Ramos (cell line): Measurements from ENCODE around the gene RAI1.

Experiments used
- in situ Hi-C: fragments of 300-500 bp; cut with MboI; formaldehyde crosslinking; loops from one replicate; pipeline ENCODE4 v1.14.3; 2022; ENCODE audit warnings: low sequenced_read_pairs; ENCODE audit not compliant: unreplicated experiment

The RAI1 gene

DNA sequence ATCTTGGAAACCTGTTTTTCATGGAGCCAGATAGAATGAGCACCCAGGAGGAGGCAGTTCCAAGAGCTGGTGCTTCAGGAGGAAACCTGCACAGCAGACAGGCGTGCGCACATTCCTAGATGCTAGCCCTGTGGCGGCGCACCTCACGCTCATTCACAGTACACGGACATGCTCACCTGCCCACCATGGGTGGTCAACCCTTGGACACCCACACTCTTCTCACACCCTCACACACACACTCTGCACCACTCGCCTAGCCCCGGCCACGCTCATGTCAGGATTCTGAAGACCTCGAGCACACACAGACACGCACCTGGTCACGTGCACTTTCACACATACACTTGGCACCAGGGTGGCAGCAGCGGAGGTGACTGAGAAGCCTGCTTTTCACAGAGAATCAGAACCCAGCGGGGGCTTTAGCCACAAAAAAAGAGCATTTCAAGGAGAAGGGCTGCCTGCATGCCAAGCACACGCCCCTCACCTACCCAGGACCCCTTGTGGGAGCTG is 28.6 kb downstream of the RAI1 start:
- in situ Hi-C loops, result no loop called here

DNA sequence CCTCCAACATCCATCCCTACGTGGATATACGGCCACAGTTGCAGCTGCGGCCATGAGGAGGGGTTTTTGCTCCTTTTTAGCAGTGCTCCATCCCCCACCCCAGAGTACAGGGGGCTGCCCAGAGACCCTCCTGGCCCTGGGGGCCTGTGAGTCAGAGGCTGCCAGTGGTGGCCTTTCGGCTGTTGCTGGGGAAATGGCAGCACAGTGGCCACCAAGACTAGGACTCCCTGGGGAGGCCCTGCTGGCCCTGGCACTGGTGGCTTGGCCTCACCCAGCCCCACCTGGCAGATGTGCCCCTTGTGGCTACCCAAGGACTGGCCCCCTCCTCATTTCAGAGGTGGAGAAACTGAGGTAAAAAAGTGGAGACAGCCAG is 29.1 kb downstream of the RAI1 start:
- in situ Hi-C loops, result no loop called here

DNA sequence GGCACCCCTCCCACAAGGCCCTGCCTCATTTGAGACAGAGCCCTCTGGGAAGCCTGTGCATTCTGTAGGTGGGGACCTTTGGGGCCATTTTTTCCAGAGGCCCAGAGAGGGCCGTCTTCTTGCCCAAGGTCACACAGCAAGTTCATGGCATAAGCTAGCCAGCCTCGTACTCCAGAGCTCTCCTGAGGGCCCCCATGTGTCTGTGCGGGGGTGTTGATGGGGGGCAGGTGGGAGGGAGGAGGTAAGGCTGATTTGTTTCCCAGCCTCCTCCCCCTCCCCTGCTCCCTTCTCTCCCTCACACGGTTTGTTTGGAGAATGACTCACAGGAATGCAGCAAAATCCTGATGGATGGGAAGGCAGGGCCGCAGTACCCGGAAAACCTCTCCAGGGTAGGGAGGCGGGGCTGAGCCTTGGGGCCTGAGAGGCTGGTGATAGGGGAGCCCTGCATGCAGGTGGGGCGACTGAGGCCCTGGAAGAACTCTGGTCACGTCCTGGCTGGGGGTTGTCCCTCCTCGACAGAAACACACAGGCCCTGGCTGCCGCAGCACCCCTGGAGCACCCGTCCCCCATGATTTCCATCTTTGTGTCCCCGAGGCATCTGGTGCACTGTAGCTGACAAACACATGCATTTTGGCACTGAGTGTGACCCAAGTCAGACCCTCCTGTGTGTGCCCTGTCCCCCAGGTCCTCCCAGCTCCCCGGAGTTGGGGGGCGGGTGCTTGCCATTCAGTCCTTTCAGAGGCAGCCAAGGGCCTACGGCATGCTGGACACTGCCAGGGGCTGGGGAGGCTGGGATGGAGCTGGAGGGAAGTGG is 29.7 kb downstream of the RAI1 start:
- in situ Hi-C loops, result no loop called here

DNA sequence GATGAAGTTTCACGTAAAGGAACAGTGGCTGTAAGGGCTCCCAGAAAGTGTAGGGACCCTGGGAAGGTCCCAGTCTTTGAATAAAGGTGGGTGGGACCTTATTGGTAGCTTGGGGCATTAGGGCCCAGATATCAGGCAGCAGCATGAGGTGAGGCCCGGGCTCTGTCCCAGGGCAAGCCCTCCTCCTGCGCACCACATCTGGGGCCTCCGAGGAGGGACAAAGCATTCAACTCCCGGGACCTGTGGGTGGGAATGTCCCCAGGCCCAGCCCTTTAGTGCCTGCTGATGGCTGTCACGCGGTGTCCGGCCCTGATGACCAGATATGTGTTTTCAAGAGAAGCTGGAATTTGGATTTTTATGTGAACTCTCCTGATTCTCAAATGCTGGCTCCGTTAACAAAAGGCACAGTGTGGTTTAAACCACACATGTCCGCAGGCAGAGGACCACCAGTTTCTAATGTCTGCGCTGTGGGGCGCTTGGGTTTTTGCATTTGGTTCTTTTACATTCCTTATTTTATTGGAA is 30.4 kb downstream of the RAI1 start:
- in situ Hi-C loops, result no loop called here

DNA sequence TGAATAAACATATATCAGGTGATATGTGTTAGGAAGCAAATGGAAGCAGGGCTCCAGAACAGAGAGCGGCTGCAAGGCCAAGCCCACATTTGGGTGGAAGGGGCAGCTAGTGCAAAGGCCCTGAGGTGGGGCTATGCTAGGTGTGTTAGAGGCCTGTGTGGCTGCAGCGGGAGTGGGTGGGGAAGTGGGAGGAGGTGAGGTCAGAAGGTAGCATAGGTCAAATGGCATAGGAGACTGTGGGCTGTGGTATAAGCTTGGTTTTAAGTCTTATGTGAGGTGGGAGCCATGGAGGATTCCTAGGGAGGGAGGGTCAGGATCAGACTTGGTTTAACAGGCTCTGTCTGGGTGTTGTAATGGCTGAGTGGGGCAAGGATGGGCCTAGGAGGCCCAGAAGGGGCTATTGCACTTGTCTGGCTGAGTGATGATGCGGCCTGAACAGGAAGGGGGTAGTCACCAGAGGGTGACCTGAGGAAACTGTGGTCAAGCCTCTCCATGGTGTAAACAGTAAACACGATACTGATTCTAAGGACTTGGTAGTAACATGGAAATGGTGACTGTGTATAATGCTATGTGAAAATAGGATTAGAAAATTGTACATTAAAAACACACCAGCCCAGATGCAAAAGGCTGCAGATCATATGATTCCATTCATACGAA is 31.1 kb downstream of the RAI1 start:
- in situ Hi-C loops, result no loop called here

DNA sequence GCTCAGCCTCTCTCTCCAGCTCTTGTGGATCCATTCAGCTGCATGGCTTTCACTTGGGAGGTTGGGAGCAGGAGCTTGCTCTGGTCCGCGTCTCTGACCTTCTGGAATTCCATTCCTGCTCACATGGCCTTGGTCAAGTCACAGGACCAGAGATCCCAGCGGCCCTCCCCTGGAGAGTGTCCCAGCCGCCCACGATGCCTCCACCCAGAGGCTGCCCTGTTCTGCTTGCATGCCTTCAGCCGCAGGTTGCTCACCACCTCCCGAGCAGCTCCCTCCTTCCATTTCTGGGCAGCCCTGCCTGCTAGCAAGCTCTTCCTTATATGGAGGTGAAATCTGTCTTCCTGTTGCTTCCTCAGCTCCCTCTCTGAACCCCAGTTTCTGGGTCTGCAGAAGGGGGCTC is 32.6 kb downstream of the RAI1 start:
- in situ Hi-C loops, result no loop called here

DNA sequence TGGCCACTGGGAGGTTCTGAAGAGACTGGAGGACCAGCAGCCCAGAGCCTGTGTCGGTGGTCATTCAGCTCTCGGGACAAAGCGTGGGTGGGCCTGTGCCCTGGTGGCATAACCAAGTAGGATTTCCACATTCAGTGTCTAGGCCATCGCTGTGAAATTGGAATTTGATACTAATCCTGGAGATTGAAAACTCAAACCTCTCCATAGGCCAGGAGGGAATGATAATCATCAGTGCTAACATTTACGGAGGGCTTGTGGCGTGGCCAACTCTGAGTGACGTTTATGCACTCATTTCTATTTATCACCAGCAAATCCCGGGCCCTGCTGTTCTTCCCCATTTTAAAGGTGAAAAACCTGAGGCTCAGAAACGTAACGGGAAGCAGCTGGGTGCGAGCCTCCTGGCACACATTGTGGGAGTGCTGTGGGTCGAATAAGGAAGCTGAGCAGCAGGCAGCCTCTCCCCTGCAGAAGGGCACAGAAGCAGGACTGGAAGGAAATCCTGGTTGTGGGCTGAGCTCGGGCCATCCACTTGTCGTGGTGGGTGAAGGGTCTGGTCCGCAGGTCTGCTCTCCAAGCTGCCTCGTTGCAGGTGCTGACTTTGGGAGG is 33.1 kb downstream of the RAI1 start:
- in situ Hi-C loops, result no loop called here

DNA sequence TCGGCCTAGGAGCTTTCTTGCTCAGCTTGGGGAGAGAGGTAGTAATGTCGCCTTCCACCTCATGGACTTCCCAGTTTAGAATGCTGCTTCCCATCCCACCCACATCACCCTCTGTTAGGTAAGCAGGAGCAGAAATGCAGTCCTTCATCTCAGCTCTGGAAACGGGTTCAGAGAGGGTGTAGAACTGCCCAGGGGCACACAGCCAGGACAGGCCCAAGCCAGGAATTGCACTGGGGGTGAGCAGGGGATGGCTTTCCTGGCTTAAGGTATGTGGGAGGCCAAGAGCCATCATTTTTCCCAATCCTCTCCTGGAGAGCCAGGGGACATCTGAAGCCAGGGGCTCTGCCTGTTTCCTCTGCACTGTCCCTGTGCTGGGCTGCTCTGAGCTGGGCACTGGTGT is 33.6 kb downstream of the RAI1 start:
- in situ Hi-C loops, result no loop called here

DNA sequence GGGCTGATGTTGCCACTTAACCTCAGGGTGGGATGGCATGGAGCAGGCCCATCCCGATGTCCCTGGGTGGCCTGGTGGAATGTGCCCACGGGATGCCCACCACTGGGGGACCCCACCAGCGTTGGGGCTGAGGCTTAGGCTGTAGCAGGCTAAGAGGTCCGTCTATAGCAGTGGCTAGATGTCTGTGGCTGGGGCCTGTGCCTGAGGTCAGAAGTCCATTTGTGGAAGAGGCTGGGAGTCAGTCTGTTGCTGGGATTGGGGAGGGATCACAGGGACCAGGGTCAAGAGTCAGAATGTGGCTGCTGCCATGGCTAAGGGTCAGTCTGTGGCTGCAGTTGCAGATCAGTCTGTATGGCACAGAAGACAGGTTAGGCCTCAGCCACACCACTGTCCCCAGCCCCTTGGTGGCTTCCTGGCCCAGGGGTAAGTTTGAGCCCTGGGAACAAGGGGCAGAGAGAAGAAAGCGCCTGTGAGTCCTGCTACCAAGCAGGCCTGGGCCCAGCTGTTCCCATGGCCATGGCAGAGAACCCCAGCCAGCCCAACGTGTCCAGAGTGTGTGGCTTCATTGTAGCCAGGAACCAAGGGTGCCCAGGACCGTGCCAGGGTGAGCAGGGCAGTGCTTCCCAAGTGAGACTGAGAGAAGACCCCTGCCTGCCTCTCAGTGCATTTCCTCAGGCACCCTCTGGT is 35.7 kb downstream of the RAI1 start:
- in situ Hi-C loops, result no loop called here

DNA sequence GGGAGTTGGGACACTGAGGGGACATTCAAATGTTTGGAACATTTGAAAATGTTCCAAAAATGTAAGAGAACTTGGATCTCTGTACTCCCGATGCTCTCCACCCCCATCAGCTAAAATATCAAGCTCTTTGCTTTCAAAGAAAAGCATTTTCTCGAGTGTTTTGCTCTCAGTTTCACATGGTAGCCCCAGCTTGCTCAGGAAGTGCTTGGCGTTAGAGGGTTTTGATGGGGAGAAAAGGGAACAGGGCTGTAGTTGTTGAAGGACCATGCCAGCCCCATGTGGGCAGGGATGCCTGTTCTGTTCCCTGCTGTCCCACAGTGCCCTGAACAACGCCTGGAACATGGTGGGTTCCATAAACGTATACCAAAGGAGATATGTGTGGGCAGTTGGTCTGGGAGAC is 37.0 kb downstream of the RAI1 start:
- in situ Hi-C loops, result no loop called here

DNA sequence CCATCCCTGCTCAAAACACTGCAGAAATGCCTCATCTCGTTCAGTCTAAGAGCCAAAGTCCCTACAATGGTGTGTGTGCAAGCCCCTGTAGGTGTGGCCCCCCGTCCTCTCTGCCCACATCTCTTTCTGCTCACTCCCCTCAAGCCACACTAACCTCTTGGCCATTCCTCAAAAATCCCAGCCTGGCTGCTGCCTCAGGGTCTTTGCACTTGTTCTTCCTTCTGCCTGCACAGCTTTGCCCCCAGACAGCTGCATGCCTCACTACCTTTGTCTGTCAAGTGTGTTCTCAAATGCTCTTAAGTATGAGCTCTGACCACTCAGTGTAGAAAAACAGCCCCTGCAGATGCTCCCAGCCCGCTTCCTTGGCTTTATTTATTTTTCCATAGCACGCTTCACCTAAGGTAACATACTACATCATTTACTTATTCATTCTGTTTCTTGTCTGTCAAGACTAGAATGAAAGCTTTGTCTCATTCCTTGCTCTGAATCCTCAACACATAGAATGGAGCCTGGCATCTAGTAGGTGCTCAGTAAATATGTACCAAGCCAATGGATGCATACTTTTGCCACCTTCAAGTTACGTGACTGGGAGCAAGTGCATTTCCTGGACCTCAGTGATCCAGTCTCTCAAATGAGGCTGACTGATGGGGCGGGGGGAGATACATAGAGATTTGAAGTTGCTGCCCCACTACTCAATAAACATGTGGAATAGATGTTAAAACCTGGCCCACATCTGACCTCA is 38.1 kb downstream of the RAI1 start:
- in situ Hi-C loops, result no loop called here

DNA sequence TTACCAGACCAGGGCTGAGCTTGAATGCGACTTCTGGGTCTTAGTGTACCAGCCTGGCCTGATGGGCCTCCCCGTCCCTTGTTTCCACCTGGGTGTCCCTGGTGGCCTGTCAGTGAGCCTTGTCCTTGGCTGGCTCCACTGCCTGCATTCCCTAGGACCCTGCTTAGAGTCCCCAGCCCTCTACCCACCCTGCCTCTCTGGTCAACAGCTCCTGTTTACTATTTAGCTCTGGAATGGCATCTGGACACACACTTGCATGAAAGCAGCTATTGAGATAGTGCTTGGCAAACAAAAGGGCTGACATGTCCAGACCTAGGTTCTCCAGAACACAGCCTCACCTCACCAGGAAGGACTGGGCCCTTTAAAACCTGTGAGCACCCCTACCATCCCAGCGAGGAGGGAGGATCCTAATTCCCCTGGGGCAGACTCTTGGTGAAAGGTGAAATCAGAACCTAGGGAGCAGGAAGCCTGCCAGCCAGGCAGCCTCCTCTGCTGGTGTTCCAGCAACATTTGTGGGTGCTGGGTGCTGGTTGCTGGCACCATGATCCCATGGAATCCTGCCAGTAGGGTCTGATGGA is 38.8 kb downstream of the RAI1 start:
- in situ Hi-C loops, result no loop called here

DNA sequence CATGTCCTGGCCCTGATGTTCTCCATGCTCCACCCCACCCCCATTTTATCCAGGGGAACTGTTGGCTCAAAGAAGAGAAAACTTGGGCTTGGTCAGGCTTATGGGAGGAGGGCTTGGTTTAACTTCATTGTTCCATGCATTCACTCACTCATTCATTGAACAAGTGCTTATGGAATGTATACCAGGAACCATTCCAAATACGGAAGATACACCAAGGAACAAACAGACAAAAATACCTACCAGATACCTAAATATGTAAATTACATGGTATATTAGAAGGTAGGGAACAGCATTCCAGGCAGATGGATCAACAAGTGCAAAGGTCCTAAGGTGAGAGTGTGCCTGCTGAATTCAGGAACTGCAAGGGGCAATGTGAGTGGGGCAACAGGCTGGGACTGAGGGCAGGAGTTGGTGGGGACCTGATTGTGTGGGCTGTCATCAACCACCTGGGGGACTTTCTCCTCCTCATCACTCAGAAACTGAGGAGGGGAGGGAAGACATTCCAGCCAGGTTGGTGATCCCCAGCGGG is 39.9 kb downstream of the RAI1 start:
- in situ Hi-C loops, result no loop called here

DNA sequence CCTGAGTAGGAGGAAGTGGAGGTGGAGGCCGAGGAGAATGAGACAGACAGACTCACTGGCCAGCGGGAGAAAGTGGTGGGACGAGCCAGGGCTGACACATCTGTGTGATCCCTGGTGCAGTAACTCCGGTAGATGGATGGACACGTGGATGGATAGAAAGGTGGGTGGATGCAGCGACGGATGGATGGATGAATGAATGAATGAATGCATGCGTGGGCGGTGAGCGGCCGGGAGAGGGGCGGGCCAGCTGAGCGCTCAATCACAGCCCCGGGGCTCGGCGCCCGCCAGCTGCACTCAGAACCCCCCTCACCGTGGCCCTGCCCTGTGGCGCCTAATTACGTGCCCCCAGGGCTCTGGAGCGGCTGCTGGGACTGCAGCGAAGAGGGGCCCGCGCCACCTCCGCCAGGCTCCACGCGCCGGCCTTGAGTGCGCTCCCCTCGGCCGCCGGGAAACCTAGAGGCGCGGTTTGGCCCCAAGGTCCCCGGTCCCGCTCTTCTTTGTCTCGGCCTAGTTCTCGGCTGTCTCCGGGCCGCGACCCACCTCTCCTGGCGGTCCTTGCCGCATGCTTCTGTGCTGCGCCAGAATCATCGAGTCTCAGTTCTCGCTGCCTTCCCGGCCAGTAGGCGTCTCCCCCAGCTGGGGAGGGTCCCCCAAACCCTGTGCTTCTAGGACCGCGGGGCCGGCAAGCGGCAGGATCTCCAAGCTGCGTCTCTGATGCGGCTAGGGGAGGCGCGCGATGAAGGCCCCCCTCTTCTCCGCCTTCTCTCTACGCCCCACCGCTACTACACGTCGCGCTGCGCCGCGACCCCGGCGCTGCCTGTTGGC is 41.0 kb downstream of the RAI1 start:
- in situ Hi-C loops, result no loop called here

DNA sequence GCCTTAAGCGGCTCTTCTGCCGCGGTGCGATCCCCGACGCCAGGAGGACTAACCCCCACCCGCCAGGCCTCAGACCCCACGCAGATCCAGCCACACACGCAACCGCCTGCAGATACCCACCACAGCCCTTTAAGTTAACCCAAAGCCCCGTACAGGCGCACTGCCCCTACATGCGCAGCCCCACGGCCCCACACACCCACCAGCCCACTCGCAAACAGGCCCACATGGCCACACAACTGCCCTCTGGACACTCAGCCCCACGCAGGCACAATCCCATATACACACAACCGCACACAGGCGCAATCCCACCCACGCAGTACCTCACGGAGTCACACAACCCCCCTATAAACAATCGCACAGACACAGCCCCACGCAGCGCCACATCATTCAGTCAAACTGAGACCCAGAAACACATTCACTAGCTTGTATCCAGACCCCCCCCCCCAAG is 41.7 kb downstream of the RAI1 start:
- in situ Hi-C loops, result no loop called here

DNA sequence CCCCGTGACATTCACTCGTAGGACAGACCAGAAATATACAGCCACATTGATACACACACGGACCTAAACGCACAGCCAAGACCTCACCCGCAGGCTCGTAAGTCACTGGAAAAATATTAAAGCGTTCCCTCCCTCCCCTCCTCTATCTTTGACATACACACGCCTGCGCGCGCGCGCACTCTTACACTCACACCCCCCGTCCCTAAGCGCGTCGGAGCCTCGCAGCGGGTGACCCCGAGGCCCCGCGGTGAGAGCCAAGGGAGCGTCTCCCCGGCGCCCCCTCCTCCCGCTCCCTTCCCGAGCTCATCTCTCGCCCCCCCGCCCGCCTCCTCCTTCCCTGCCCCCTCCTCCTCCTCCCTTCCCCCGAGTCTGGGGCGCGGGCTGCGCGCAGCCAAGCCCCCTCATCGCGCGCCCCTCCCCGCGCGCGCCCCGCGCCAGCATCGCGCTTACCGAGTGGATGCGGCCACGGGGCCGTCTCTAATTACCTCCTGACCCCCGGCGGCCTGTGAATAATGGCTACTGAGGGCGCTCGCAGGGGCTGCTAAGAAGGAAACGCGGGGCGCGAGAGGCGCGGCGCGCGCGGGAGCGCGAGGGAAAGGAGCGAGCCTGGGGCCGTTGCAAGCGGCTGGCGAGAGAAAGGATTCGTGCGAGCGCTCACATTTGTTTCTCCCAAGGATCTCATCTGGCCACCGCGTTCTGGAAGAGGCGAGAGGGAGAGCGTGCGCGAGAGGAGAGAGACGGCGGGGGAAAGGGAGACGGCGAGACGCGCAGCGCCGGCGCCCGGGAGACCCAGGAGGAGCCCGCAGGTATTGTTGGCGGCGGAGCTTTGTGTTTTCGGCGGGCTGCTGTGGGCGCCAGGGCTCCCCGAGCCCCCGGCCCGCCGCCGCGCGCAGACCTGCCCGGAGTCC is 42.4 kb downstream of the RAI1 start:
- in situ Hi-C loops, result no loop called here

DNA sequence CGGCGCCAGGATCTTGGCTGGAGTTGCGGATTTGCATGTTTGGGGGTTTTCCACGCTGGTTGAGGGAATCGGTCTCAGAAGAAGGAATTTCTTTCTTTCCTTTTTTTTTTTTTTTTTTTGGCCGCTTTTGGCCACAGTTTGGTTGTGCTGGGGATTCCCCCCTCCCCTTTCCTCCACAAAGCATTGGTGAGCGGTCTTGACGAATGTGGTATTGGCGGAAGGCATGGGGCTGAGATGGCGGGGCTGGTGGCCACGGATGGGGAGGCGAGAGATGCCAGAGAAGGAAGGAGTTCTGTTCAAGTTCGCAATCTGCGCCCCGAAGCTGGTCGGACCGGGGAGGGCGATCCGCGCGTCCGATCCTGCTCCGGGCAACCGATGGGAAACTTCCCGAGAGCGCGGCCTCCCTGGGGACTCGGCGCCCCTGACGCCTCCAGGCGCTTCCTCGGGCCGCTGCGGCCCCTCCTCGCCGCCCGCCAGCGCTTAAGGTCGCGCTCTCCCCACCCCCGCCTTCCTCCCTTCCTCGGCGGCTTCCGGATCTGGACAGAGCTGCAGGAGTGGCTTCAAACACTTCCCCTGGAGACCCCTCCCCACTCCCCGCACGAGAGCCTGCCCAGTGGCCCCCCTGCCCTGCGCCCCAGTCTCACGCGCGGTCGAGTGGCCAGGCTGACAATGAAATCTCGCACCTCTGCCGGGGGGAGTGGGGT is 43.2 kb downstream of the RAI1 start:
- in situ Hi-C loops, result no loop called here
